ENCODE results near the gene CFAP61. TPM values are rescaled to one million over a fixed set of nuclear protein-coding genes. Genes with fewer than 3 reads are reported as not detected.
A peak's percentile ranks its signal among the peaks of the same experiment; 100 is the strongest.

The CFAP61 gene
- total and polyA plus RNA-seq, 2 experiments from 2014 or later: 0.21 TPM; not detected in 1

- no peaks in the 10 kb centered on the region for H3K27me3 ChIP-seq (ENCODE audit: insufficient read depth)
- H3K36me3 Mint-ChIP-seq (ENCODE audit: low read depth): no peaks in the 10 kb centered on the region
- H3K4me2 ChIP-seq: no peak overlapping the region
- H3K9me2 ChIP-seq (ENCODE audit: insufficient read depth): no peaks in the 10 kb centered on the region
- no peaks in the 10 kb centered on the region for H3K9me3 Mint-ChIP-seq
- H3K4me3 ChIP-seq: no peak overlapping the region
- H3K27me3 Mint-ChIP-seq (ENCODE audit: insufficient read depth, low read depth, poor library complexity): peaks cover 1% of the 10 kb centered on the region
- DNase-seq (ENCODE audit: low spot score) (no peak), ATAC-seq (no peak)
- H3K79me2 ChIP-seq (replicated peaks; ENCODE audit: insufficient read depth): no peaks in the 10 kb centered on the region
- H2AFZ ChIP-seq: 0 out of 2 replicates have a peak overlapping the region, but pooled peaks have one; percentile 19
- H3K27ac Mint-ChIP-seq: no peak overlapping the region
- H4K20me1 ChIP-seq (replicated peaks; ENCODE audit: insufficient read depth): no peaks in the 10 kb centered on the region
- H3K27ac ChIP-seq (ENCODE audit: low read depth): no peak overlapping the region
- no peak for TF ChIP-seq STAT1 (IDR thresholded peaks at IDR 0.05; ENCODE audit: unreplicated experiment)
- TF ChIP-seq ZNF331 (CRISPR knock-in tag; IDR thresholded peaks at IDR 0.05; ENCODE audit: low read depth): no peak
- TF ChIP-seq ETS1 (IDR thresholded peaks at IDR 0.05): no peak
- TF ChIP-seq EZH2 (IDR thresholded peaks at IDR 0.05; ENCODE audit: low read depth, unreplicated experiment): no peak
- TF ChIP-seq ZNF462 (CRISPR knock-in tag; IDR thresholded peaks at IDR 0.05): no peak
- TF ChIP-seq REST (IDR thresholded peaks at IDR 0.05; ENCODE audit: unreplicated experiment): no peak
- no peak for TF ChIP-seq NANOG (IDR thresholded peaks at IDR 0.05; ENCODE audit: borderline replicate concordance)
- TF ChIP-seq ZNF114 (CRISPR knock-in tag; IDR thresholded peaks at IDR 0.05): no peak
- no peak for TF ChIP-seq JUNB (IDR thresholded peaks at IDR 0.05; ENCODE audit: unreplicated experiment)
- TF ChIP-seq CTCF (conservative IDR thresholded peaks at IDR 0.05; ENCODE audit: low read depth in 2 of 2): no peak
- TF ChIP-seq POLR2AphosphoS5 (IDR thresholded peaks at IDR 0.05; ENCODE audit: low read depth): no peak
- TF ChIP-seq EZH2phosphoT487 (IDR thresholded peaks at IDR 0.05; ENCODE audit: unreplicated experiment): no peak
- TF ChIP-seq CREB1 (CRISPR knock-in tag; IDR thresholded peaks at IDR 0.05; ENCODE audit: low read depth): no peak
- H3F3A ChIP-seq (replicated peaks; ENCODE audit: low read depth): no peaks in the 10 kb centered on the region
- no peaks in the 10 kb centered on the region for H3K36me3 ChIP-seq (ENCODE audit: insufficient read depth)
- peaks cover 12% of the 10 kb centered on the region for H3K4me1 ChIP-seq (ENCODE audit: insufficient read depth)
- peaks cover 41% of the 10 kb centered on the region for H3K4me1 Mint-ChIP-seq
- H3K4me3 Mint-ChIP-seq: no peak overlapping the region
Observed at GRCh38 chr20:20207872-20208271, 155.5 kb downstream of the CFAP61 start.

Data from GM23338 (cell line).